ENCODE results near the gene PRSS2.

The PRSS2 gene

GRCh38 chr7:142790056-142790455, 19.3 kb downstream of the PRSS2 start:
- no peak overlapping the region for H3K27ac ChIP-seq (replicated peaks)
- no peak overlapping the region for H3K4me3 ChIP-seq (replicated peaks; ENCODE audit: insufficient read depth, low read length)
- H3K27me3 ChIP-seq (ENCODE audit: insufficient read depth, poor library complexity, severe bottlenecking), result peaks cover 8% of the 10 kb centered on the region
- TF ChIP-seq REST (IDR thresholded peaks at IDR 0.05; ENCODE audit: insufficient replicate concordance, low read depth), result no peak
- no peak for TF ChIP-seq SPI1 (IDR thresholded peaks at IDR 0.05; ENCODE audit: borderline replicate concordance, low read depth)
- TF ChIP-seq CTCF (IDR thresholded peaks at IDR 0.05; ENCODE audit: insufficient read depth, low read length), result no peak
- no peak for TF ChIP-seq POLR2AphosphoS5 (IDR thresholded peaks at IDR 0.05; ENCODE audit: low read depth)
- no peak for DNase-seq (ENCODE audit: low read depth in 1 of 2, low spot score in 1 of 2)

- TF ChIP-seq POLR2AphosphoS5 (IDR thresholded peaks at IDR 0.05; ENCODE audit: low read depth) (no peak), REST (IDR thresholded peaks at IDR 0.05; ENCODE audit: insufficient replicate concordance, low read depth) (no peak), SPI1 (IDR thresholded peaks at IDR 0.05; ENCODE audit: borderline replicate concordance, low read depth) (no peak), CTCF (IDR thresholded peaks at IDR 0.05; ENCODE audit: insufficient read depth, low read length) (no peak), GABPA (IDR thresholded peaks at IDR 0.05; ENCODE audit: low read depth) (no peak)
- H3K4me3 ChIP-seq (replicated peaks; ENCODE audit: insufficient read depth, low read length), result no peak overlapping the region
- H3K27ac ChIP-seq (replicated peaks), result no peak overlapping the region
- peaks cover 10% of the 10 kb centered on the region for H3K27me3 ChIP-seq (ENCODE audit: insufficient read depth, poor library complexity, severe bottlenecking)
- DNase-seq (ENCODE audit: low read depth in 1 of 2, low spot score in 1 of 2), result no peak
Measured at GRCh38 chr7:142790555-142790954, 19.8 kb downstream of the PRSS2 start.

GRCh38 chr7:142791502-142791901, 20.7 kb downstream of the PRSS2 start:
- peaks cover 20% of the 10 kb centered on the region for H3K27me3 ChIP-seq (ENCODE audit: insufficient read depth, poor library complexity, severe bottlenecking)
- no peak overlapping the region for H3K27ac ChIP-seq (replicated peaks)
- no peak for TF ChIP-seq REST (IDR thresholded peaks at IDR 0.05; ENCODE audit: insufficient replicate concordance, low read depth)
- TF ChIP-seq GABPA (IDR thresholded peaks at IDR 0.05; ENCODE audit: low read depth), result no peak
- TF ChIP-seq CTCF (IDR thresholded peaks at IDR 0.05; ENCODE audit: insufficient read depth, low read length), result no peak
- TF ChIP-seq POLR2AphosphoS5 (IDR thresholded peaks at IDR 0.05; ENCODE audit: low read depth), result no peak
- TF ChIP-seq SPI1 (IDR thresholded peaks at IDR 0.05; ENCODE audit: borderline replicate concordance, low read depth), result no peak
- DNase-seq (ENCODE audit: low read depth in 1 of 2, low spot score in 1 of 2), result no peak
- H3K4me3 ChIP-seq (replicated peaks; ENCODE audit: insufficient read depth, low read length), result no peak overlapping the region
